ENCODE data around the gene LDLRAD3. TPM values are rescaled to one million over a fixed set of nuclear protein-coding genes. Genes with fewer than 3 reads are reported as not detected.

The LDLRAD3 gene
- total RNA-seq, 1 donor: 3.9 TPM

DNA sequence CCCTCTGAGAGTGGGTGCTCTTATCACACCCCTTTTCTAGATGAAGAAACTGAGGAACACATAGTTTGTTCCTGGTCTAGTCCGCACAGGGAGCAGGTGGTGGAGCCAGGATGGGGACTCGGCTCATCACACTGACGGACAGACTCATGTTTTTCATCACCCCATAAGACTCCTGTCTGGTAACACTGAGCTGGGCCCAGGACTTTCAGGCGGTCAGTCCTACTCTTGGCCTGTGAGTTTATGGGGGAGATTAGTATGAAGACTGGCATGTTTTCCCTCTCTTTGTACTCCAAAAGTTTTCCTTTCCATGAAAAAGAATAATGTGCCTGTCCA is 160.8 kb downstream of the LDLRAD3 start:
- no peak for DNase-seq (ENCODE audit: low read depth)
- no peak overlapping the region for H3K4me3 ChIP-seq (ENCODE audit: low read depth, low read length)
- TF ChIP-seq CTCF (IDR thresholded peaks at IDR 0.05; ENCODE audit: insufficient read depth, low read depth, low read length): no peak

GRCh38 chr11:36105743-36106581 is 162.1 kb downstream of the LDLRAD3 start:
- no peak for TF ChIP-seq CTCF (IDR thresholded peaks at IDR 0.05; ENCODE audit: insufficient read depth, low read depth, low read length)
- H3K4me3 ChIP-seq (ENCODE audit: low read depth, low read length): no peak overlapping the region
- no peak for DNase-seq (ENCODE audit: low read depth)

- DNase-seq (ENCODE audit: low read depth): no peak
- H3K4me3 ChIP-seq (ENCODE audit: low read depth, low read length): no peak overlapping the region
- TF ChIP-seq CTCF (IDR thresholded peaks at IDR 0.05; ENCODE audit: insufficient read depth, low read depth, low read length): no peak
Observed at GRCh38 chr11:36107547-36107946, 163.7 kb downstream of the LDLRAD3 start.

GRCh38 chr11:36108881-36109589 is 165.2 kb downstream of the LDLRAD3 start:
- no peak overlapping the region for H3K4me3 ChIP-seq (ENCODE audit: low read depth, low read length)
- DNase-seq (ENCODE audit: low read depth): no peak
- no peak for TF ChIP-seq CTCF (IDR thresholded peaks at IDR 0.05; ENCODE audit: insufficient read depth, low read depth, low read length)

DNA sequence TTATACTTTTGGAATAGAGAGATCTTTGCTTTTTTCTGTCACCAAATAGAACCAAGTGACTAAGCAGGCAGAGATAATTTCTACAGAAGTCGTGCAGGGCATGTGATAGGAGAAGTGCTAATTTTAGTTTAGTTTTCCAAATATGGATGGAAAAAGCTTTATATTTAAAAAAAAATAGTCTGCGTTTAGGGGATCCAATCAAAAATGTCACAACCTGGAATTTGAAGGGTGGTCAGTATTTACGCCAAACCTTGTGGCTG is 165.7 kb downstream of the LDLRAD3 start:
- no peak overlapping the region for H3K4me3 ChIP-seq (ENCODE audit: low read depth, low read length)
- DNase-seq (ENCODE audit: low read depth): no peak
- no peak for TF ChIP-seq CTCF (IDR thresholded peaks at IDR 0.05; ENCODE audit: insufficient read depth, low read depth, low read length)

- TF ChIP-seq CTCF (IDR thresholded peaks at IDR 0.05; ENCODE audit: insufficient read depth, low read depth, low read length): no peak
- no peak overlapping the region for H3K4me3 ChIP-seq (ENCODE audit: low read depth, low read length)
- no peak for DNase-seq (ENCODE audit: low read depth)
Observed at GRCh38 chr11:36109850-36110606, 166.2 kb downstream of the LDLRAD3 start.

All from fibroblast of villous mesenchyme (primary cell).